ENCODE data around the gene ITGB3BP. TPM values are rescaled to one million over a fixed set of nuclear protein-coding genes. Genes with fewer than 3 reads are reported as not detected.
"Not testable (repeated sequence)": the region's sequence is repeated elsewhere in the genome, so short reads cannot be mapped to it uniquely, and the experiment has no call there.

ITGB3BP gene
- polyA plus RNA-seq, 2 of the 4 experiments (the other 2 are of a cell fraction) = 31.6 to 45.8 TPM

GRCh38 chr1:63522891-63523728 lies at the start of gene ITGB3BP, which contains the start of gene EFCAB7 (continued):
- peak in 1 of 2 experiments; percentile 65; a peak in 1 of 4 replicates for TF ChIP-seq CEBPB (IDR thresholded peaks at IDR 0.05)
- no peak; the same call in 1 of the 2 replicates for TF ChIP-seq HDAC2 (IDR thresholded peaks at IDR 0.05)
- no peak for TF ChIP-seq SREBF2 (IDR thresholded peaks at IDR 0.05)
- no peak for TF ChIP-seq ESRRA (IDR thresholded peaks at IDR 0.05; ENCODE audit: borderline replicate concordance, low read length)
- peak; percentile 55; the same call in 1 of the 2 replicates for TF ChIP-seq TP53 (CRISPR knock-in tag; IDR thresholded peaks at IDR 0.05)
- TF ChIP-seq JUN (IDR thresholded peaks at IDR 0.05) = peak in 1 of 2 experiments; percentile 88; a peak in 4 of 5 replicates
- TF ChIP-seq HOXB13 (CRISPR knock-in tag; IDR thresholded peaks at IDR 0.05; ENCODE audit: low read depth) = no peak
- TF ChIP-seq JUNB (IDR thresholded peaks at IDR 0.05) = no peak
- no peak for TF ChIP-seq EP300 (IDR thresholded peaks at IDR 0.05)
- TF ChIP-seq EHF (CRISPR knock-in tag; IDR thresholded peaks at IDR 0.05) = no peak
- TF ChIP-seq POLR2AphosphoS2 (conservative IDR thresholded peaks at IDR 0.05; ENCODE audit: low read length) = no peak
- peak; percentile 89 for TF ChIP-seq E2F6 (IDR thresholded peaks at IDR 0.05; ENCODE audit: borderline replicate concordance, low read depth)
- TF ChIP-seq HES2 (IDR thresholded peaks at IDR 0.05) = no peak
- TF ChIP-seq RARB (CRISPR knock-in tag; IDR thresholded peaks at IDR 0.05) = no peak
- no peak for TF ChIP-seq NPAS2 (CRISPR knock-in tag; IDR thresholded peaks at IDR 0.05; ENCODE audit: borderline replicate concordance)
- no peak for TF ChIP-seq EHMT2 (IDR thresholded peaks at IDR 0.05; ENCODE audit: low read depth)
- TF ChIP-seq RAD21 (conservative IDR thresholded peaks at IDR 0.05 in 1 of 2, IDR thresholded peaks at IDR 0.05 in 1 of 2) = no peak
- TF ChIP-seq ZNF302 (CRISPR knock-in tag; IDR thresholded peaks at IDR 0.05) = no peak
- TF ChIP-seq FOXS1 (CRISPR knock-in tag; IDR thresholded peaks at IDR 0.05) = no peak
- no peak for TF ChIP-seq RNF2 (IDR thresholded peaks at IDR 0.05; ENCODE audit: borderline replicate concordance, low read depth)
- TF ChIP-seq HOXB5 (CRISPR knock-in tag; IDR thresholded peaks at IDR 0.05) = no peak
- TF ChIP-seq MYC (IDR thresholded peaks at IDR 0.05; ENCODE audit: borderline replicate concordance, low read length) = no peak
- TF ChIP-seq POLR2A (IDR thresholded peaks at IDR 0.05; ENCODE audit: low read length) = peak; percentile 22; the same call in 1 of the 2 replicates
- TF ChIP-seq, protein P1, sequence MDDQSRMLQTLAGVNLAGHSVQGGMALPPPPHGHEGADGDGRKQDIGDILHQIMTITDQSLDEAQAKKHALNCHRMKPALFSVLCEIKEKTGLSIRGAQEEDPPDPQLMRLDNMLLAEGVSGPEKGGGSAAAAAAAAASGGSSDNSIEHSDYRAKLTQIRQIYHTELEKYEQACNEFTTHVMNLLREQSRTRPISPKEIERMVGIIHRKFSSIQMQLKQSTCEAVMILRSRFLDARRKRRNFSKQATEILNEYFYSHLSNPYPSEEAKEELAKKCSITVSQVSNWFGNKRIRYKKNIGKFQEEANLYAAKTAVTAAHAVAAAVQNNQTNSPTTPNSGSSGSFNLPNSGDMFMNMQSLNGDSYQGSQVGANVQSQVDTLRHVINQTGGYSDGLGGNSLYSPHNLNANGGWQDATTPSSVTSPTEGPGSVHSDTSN (IDR thresholded peaks at IDR 0.05) = peak; percentile 61; the same call in 1 of the 2 replicates
- TF ChIP-seq RCOR1 (IDR thresholded peaks at IDR 0.05; ENCODE audit: low read depth, low read length) = no peak
- peak; percentile 19 for TF ChIP-seq ZFP36 (IDR thresholded peaks at IDR 0.05; ENCODE audit: borderline replicate concordance, partially characterized antibody)
- TF ChIP-seq NFE2L2 (conservative IDR thresholded peaks at IDR 0.05; ENCODE audit: low read length) = no peak
- peak; percentile 88 for TF ChIP-seq KDM5A (IDR thresholded peaks at IDR 0.05)
- no peak for TF ChIP-seq SMC3 (IDR thresholded peaks at IDR 0.05)
- no peak for TF ChIP-seq CHD4 (IDR thresholded peaks at IDR 0.05; ENCODE audit: borderline replicate concordance)
- no peak for TF ChIP-seq ZSCAN20 (CRISPR knock-in tag; IDR thresholded peaks at IDR 0.05)
- TF ChIP-seq NR3C1 (IDR thresholded peaks at IDR 0.05) = no peak

GRCh38 chr1:63572686-63573085 lies 49.7 kb upstream of the ITGB3BP start:
- POLR2A ChIA-PET, CTCF ChIA-PET, FAIRE-seq: not testable (repeated sequence)

More at GRCh38 chr1:63572686-63573085, 49.7 kb upstream of the ITGB3BP start:
- not testable (repeated sequence) for H3K27ac ChIP-seq; H3K4me1 ChIP-seq; DNase-seq (ENCODE audit: low read depth in 1 of 2, low spot score in 1 of 2); H3K9me3 ChIP-seq; H3K4me2 ChIP-seq; H3K4me3 ChIP-seq; ATAC-seq
- WGBS (ENCODE audit: missing lambda C conversion rate) = 88% methylated on average over 8 of the region's 8 CpGs
